Limb (tissue), 2 donors: ENCODE measurements around the gene SLC7A6.

Experiments used
- DNase-seq, 2 donors: peaks; one replicate each; pipeline ENCODE4 v3.0.0-alpha.2; 2016; ENCODE audit errors: extremely low spot score in 2 of 2

The SLC7A6 gene

DNA sequence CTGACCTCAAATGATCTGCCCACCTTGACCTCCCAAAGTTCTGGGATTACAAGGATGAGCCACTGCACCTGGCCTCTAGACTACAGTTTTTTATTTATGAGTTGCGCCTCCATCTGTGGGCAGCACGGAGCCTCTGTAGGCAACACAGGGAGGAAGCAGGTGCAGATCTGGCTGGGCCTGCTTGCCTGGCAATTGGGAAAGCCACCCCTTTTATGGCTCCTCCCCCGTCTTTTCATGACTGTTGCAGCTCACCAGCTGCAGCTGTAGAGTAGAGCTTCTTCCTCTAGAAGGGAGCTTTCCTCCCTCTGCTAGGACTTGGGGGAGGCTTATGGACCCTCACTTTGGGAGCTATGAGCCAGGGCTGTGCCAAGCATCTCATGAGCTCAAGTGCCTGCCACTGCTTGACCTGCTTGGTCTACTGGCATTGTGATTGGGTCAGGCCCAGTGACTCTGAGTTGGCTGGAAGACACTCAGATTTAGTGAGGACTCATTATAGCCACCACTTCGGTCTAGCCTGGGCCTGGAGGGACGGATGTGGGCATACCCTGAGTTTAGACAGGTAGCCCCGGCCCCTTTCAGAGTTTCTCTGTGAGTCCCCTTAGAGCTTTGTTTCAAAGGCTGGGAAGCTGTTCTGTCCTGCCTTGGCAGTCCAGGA is 6.9 kb upstream of the SLC7A6 start:
- DNase-seq = no peak

DNA sequence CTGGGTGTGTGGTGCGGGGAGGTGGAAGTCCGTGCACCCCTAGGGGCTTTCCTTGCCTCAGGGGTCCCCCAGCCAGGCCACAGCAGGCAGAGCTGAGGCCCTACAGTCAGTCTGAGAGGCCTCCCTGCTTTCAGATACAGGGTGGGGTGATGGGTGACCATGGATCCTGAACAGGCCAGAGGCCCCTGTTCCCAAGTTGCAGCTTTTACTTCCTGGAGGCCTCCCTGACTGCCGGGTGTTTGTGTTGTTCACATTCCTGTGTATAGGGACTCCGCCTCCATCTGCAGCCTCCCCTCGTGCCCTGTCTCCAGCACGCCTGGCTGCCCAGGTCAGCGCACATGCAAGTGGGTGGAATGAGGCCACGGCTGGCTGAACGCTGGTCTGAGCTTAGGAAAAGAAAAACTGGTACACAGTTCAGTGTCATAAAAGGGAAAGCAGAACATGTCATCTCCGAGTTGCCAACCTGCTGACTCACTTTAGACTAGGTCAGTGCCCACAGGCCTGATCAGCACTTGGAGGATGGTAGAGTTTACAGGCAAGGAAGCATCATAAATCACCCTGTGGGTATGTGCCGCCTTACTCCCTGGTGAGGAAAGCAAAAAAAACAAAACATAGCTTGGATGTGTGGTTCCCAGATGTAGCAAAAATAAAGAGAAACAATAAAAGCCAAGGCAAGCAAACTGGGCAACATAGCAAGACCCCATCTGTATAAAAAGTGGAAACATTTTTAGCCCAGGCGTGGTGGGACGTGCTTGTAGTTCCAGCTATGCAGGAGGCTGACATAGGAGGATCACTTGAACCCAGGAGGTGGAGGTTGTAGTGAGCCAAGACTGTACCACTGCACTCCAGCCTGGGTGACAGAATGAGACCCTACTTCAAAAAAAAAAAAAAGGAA is 6.2 kb upstream of the SLC7A6 start:
- DNase-seq = no peak

DNA sequence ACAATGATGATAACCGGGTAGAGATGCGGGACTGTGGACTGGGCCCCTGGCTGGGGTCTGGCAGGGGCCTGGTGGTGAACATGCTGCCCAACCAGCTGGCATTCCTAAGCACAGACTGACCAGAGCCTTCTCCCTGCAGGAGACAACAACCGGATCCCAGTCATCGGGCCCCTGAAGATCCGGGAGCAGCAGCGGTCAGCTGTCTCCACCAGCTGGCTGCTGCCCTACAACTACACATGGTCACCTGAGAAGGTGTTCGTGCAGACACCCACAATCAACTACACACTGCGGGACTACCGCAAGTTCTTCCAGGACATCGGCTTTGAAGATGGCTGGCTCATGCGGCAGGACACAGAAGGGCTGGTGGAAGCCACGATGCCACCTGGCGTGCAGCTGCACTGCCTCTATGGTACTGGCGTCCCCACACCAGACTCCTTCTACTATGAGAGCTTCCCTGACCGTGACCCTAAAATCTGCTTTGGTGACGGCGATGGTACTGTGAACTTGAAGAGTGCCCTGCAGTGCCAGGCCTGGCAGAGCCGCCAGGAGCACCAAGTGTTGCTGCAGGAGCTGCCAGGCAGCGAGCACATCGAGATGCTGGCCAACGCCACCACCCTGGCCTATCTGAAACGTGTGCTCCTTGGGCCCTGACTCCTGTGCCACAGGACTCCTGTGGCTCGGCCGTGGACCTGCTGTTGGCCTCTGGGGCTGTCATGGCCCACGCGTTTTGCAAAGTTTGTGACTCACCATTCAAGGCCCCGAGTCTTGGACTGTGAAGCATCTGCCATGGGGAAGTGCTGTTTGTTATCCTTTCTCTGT is 5.1 kb upstream of the SLC7A6 start:
- no peak for DNase-seq

DNA sequence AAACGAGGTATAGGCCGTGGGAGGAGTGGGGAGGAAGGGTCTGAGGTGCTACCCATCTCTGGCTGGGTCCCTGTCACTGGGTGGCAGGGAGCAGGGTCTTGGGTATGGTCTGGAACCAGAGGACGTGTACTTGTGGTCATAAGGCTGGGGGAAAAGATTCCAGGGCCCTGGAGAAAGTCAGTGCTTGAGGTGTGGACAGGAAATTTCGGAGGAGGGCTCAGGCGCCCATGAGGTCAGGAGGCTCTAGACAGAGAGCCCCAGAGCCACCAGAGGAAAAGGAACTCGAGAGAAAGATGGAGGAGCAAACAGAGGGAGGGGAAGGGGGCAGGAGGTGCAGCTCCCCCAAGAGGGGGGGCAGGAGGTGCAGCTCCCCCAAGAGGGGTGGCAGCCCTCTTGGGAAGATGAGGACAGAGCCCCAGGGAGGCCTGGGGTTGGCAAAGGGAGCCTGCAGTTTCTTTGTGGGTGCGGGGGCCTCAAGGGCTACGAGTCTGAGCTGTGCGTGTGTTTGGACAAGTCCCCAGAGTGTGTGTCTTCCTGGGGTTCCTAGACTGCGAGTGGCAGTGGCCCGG is 683 bp upstream of the SLC7A6 start:
- no peak for DNase-seq

DNA sequence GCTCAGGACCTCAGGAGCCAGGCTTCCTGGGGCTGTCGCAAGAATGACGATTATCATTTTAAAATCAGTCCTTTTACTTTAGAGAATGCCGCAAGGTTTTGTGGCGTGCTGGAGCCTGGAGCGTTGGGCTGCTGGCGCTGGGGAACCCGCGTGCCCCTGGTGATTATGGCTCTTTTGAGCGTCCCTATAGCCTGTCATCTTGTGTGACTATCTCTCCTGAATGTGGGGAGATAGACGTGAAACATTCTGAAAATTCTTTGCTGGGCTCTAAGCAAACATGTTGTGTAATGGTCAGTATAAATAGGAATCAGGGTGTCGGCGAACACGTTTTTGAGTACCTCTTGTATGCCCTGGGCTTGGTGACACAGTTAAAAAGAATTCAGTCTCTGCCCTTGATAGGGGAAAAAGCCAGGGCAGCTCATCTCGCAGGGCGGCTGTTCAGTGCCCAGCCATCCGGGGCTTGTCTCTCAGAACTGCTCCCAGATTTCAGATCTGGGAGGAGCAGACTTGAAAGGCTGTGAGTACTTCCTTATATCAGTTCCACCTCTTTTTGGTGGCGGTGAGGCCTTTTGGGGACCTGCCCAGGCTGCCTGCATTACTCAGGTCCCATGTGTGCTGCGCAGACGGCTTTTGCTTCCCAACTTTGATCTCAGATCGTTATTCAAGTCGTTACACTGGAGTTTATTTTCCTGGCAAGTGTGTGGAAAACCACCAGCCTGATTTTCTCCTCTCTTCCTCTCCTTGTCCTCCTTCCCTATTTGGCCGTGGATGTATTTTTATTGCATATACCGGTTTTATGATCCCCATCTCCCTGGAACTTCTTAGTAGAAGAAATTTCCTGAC is 973 bp downstream of the SLC7A6 start:
- peak in 1 of 2 donors; percentile 45 for DNase-seq

DNA sequence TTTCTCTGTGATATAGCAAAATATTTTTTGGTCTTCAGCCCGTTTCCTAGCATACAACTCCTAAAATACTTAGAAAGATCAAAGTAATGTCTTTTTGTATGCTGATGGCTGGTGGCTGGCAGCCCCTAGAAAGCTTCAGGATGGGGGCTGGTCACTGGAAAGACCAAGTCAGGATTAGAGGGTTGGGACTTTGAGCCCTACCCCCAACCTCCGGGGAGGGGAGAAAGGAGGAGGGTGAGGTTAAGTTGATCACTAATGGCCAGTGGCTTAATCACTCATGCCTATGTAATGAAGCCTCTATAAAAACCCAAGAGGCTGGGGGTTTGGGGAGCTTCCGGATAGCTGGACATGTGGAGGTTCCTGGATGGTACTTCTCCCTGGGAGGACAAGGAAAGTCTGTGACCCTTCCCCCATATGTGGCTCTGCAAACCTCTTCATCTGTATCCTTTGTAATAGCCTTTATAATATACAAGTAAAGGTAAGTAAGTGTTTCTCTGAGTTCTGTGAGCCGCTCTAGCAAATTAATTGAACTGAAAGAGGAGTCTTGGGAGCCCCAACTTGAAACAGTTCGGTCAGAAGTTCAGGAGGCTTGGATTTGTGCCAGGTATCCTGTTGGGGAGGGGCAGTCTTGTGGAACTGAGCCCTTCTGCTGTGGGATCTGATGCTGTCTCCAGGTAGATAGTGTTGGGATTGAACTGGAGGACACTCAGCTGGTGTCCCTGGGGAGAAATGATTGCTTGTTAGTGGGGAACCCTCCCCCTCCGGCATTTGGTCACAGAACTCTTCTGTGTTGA is 3.5 kb downstream of the SLC7A6 start:
- peak in 1 of 2 donors; percentile 42 for DNase-seq

DNA sequence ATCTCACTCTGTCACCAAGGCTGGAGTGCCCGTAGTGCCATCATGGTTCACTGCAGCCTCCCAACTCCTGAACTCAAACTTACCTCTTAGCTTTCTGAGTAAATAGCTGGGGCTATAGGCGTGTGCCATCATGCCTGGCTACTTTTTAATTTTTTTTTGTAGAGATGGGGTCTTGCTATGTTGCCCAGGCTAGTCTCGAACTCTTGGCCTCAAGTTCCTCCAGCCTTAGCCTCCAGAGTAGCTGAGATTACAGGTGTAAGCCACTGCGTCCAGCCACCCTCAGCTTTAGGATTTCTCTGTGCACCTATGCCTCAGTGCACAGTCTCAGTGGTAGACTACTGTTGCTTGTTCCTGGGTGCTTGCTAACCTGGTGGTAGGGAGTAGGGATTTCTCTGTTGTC is 5.5 kb downstream of the SLC7A6 start:
- no peak for DNase-seq

DNA sequence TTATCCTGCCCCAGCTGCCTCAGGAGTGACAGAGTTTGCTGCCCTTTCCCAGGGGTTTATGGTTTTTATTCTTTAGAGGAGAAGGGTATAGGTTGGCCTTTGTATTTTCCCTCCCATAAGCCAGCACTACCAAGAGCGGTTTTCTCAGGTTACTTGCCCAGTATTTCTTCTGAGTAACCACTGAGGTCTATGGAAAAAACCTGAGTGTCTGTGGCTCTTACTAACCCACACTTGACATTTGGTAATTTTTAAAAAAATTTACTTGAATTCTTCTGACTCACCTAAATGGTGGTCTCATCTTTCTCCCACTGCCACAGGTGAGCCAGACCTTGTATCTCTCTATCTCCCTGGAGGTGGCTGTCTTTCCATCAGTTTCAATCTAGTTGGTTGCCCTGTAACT is 6.0 kb downstream of the SLC7A6 start:
- DNase-seq = no peak

DNA sequence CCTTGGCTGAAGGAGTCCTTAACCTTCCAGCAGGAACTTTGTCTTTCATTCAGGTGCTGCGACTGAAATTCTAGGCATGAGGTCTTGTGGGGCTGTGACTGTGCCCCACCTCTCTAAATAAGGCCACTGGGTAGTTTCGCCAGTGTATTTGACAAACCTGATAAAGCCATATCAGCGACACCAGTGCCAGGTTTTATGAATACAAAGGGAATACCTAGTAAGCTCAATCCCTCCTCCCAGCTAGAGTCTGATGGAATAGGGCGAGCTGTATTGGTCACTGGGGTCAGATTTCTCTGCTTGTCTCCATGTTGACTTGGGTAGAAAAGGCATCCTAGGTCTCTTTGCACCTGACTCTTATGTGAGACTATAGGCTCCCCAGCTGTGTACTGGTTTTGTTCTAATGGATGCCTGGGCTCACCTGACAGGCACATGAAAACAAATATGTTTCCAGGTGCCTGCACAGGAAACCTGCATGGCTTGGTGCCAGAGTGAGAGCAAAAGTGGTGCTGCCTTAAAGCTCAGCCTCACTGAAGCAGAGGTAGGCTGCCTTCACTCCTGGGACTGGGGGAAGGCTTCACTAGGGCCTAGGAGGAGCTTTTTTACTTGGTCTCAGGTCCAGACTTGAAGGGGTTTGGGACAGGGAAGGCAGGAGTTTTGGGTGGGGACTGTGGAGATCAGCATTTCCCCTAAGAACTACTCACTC is 8.3 kb downstream of the SLC7A6 start:
- no peak for DNase-seq

DNA sequence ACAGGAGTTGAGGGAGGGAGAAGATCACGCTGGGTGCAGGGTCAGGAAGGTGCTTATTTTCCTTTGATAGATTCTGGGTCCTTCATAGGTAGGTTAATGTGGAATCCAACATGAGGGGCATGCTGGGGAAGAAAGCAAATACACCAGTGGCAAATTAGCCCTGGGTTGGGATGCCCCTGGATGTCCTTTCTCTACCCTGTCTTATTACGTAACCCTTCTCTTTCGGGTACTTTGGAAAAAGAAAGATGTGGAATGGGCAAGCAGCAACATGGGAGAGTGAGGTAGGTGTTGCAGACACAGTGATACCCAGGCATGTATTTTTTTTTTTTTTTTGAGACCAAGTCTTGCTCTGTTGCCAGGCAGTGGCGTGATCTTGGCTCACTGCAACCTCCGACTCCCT is 9.1 kb downstream of the SLC7A6 start:
- no peak for DNase-seq

DNA sequence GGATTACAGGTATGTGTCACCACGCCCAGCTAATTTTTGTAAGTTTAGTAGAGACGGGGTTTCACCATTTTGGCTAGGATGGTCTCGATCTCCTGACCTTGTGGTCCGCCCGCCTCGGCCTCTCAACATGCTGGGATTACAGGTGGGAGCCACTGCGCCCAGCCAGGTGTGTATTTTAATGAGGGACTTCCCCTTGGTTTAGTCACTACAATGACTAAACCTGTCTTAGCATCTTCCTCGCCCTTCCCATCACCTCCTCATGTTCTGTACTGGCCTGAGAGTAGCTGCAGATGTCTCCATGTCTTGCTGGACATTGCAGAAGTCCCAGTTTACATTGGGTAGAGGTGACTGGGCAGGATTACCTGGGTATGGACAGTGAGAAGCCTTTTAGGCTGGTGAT is 9.6 kb downstream of the SLC7A6 start:
- DNase-seq = no peak

DNA sequence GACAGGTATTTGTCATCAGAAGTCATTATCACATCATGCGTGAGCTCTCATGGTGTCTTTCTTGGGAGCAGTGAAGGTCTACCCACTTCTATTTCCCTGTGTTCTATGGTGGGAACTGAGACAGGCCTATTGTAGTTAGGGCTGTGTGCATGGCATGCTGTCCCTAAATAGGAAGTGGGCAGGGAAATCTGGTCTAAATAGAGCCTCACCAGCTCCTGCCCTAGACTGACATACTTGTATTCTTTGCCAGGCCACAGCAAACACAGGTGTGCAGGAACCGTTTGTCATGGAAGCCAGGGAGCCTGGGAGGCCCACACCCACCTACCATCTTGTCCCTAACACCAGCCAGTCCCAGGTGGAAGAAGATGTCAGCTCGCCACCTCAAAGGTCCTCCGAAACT is 10.1 kb downstream of the SLC7A6 start:
- DNase-seq = no peak

DNA sequence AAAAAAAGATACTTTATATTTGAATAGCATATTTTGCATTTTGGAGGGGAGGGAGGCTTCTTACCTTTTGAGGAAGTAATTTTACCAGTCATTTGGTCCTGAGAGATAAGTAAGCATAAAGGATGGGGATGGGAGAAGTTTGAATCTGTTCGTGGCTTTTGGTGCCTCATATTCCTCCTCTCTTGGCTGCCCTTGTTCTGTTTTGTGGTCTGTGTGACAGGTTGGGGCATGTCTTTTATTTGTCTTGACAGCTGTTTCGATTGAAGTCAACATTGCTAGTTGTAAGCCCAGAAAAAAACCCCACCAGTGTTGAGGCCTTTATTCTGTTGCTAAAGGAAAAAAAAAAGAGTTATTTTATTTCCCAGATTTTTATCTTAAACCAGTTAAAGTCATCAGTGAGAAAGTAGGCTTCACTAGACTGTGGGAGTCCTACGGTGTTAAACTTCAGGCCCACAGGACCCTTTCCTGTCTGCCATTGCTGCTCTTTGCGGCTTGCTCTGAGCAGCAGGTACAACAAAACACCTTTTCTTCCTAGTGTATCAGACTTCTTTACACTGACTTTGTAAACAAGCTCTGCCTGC is 11.4 kb downstream of the SLC7A6 start:
- no peak for DNase-seq

DNA sequence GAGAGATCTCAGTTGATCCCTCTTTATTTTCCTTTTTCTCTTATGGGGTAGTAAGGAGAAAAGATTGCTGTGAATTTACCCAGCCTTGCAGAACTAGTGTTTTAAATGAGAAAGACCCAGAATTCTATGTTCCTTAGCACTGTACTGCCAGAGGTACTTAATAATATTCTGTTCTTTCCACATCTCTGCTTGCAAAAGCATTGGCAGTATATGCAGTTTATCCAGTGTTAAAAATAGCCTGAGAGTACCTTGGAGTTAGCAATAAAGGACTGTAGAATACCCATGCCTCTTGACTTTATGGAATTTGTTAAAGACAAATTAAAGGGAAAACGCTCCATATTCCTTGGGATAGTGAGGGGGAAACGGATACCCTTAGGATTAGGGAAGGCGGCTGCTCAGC is 11.9 kb downstream of the SLC7A6 start:
- DNase-seq = no peak

DNA sequence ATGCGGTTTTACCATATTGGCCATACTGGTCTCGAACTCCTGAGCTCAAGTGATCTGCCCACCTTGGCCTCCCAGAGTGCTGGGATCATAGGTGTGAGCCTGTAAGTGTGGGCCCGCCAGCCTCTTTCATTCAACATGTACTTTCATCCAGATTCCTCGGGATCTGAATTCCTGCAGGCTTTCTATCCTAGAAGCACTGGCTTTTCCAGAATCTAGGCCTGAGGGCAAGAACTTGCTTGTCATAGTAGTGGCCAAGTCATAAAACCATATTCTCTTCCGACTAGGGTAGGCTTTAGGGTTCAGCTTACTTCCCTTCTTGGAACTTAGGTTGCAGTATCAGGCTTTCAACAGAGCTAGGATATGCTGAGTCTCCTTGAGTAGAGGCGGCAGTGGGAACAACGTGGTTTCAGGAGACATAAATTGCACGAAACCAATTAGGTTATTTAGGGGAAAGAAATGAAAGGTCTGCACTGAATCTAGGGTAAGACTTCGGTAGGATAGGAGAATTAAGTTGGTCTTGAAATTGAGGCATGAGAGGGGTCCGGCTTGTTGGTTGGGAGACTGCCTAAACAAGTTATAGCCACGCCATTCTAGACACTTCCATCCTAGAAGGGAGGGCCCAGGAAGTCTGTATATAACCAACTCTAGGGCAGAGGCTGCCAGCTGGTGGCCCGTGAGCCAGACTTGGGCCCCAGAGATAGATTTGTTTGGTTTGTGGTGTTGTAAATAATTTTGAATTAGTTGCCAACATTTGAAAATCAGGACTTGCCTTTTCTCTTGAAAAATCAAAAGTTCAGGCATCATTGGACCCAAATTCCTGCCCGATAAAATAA is 15.6 kb downstream of the SLC7A6 start:
- DNase-seq = no peak

DNA sequence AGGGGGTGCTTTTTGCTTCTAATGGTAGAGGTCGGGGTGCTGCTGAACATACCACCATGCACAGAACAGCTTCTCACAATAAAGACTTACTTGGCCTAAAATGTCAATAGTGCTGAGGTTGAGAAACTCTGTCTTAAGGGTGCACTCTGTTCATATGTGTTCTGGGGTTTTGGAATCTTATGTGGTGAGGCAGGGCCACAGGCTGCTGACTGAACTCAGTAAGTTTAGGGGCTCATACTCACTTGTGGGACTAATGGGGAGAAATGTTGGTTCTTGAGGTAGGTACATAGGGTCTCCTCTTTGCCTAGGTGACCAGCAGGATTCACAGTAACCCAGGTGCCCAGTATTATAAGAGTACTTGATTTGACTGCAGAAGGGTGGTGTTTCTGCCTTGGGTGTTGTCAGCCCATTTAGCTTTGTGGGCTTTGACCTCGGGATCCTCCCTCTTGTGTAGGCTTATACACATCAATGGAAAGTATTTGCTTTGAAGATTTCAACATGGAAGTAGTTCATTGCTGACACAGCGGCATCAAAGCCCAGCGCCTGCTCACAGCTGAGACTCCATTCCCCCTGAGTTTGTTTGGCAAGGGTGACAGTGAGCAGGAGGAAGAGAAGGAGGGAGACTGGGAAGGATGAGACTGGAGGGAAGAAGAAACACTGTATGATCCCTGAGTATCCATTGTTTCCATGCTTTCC is 17.2 kb downstream of the SLC7A6 start:
- no peak for DNase-seq

DNA sequence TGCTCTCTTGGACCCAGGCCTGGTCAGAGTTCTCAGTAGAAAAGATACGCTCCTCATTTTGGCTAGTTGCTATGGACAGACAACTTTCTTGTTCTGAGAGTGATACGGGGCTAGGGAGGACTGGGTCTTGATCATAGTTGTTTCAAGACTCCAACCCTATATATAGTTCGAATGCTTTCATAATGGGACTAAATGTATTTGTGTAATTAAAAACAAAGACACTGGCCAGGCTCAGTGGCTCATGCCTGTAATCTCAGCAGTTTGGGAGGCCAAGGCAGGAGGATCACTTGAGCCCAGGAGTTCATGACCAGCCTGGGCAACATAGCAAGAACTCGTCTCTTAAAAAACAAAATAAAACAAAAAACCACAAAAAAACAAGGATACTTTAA is 17.7 kb downstream of the SLC7A6 start:
- no peak for DNase-seq

DNA sequence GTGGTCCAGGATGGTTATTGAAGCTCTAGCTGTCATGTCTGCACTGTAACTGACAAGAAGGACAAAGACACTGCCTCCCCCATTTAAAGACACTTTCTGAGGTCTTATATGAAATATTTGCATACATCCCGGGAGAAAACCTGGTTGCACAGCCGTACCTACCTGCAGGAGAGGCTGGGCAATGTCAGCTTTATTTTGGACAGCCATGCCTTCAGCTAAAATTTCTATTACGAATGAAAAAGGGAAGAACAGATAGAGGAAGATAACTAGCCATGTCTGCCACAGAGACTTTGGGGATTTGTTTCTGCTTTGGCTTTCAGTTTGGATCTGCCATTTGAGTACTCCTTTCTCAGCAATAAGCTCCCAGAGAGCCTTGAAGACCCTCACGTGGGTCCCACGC is 19.0 kb downstream of the SLC7A6 start:
- DNase-seq = no peak
